ENCODE measurements around the gene ZDHHC17. TPM values are rescaled to one million over a fixed set of nuclear protein-coding genes. Genes with fewer than 3 reads are reported as not detected.
"Not testable (repeated sequence)": the region's sequence is repeated elsewhere in the genome, so short reads cannot be mapped to it uniquely, and the experiment has no call there.

The ZDHHC17 gene
- total RNA-seq, 1 donor: 42.0 TPM

- no peaks in the 10 kb centered on the region for H3K79me2 ChIP-seq (ENCODE audit: insufficient read depth, low read length)
- H3K36me3 ChIP-seq (ENCODE audit: insufficient read depth, low read length): no peaks in the 10 kb centered on the region
- no peaks in the 10 kb centered on the region for H3K9me3 ChIP-seq (ENCODE audit: low read depth, low read length)
- no peak overlapping the region for H2AFZ ChIP-seq (ENCODE audit: low read length)
- no peak overlapping the region for H3K4me2 ChIP-seq (ENCODE audit: insufficient read depth, low read length)
- H4K20me1 ChIP-seq (ENCODE audit: insufficient read depth, low read length): no peaks in the 10 kb centered on the region
- no peak for TF ChIP-seq CTCF (IDR thresholded peaks at IDR 0.05; ENCODE audit: extremely low read depth, low read depth, low read length)
- H3K27me3 ChIP-seq (ENCODE audit: insufficient read depth, low read length): no peaks in the 10 kb centered on the region
- H3K4me3 ChIP-seq (ENCODE audit: insufficient read depth, low read length): no peak overlapping the region
- H3K27ac ChIP-seq (ENCODE audit: low read depth, low read length): no peak overlapping the region
- no peak for DNase-seq (ENCODE audit: insufficient read length, low spot score, missing footprints)
- H3K4me1 ChIP-seq (ENCODE audit: insufficient read depth, low read length): no peaks in the 10 kb centered on the region
Measured at GRCh38 chr12:76726626-76727025, 37.3 kb upstream of the ZDHHC17 start.

- DNase-seq (ENCODE audit: insufficient read length, low spot score, missing footprints); H3K36me3 ChIP-seq (ENCODE audit: insufficient read depth, low read length); H3K4me2 ChIP-seq (ENCODE audit: insufficient read depth, low read length); H3K79me2 ChIP-seq (ENCODE audit: insufficient read depth, low read length); H3K4me1 ChIP-seq (ENCODE audit: insufficient read depth, low read length); H3K4me3 ChIP-seq (ENCODE audit: insufficient read depth, low read length); H3K27me3 ChIP-seq (ENCODE audit: insufficient read depth, low read length); H3K27ac ChIP-seq (ENCODE audit: low read depth, low read length); H4K20me1 ChIP-seq (ENCODE audit: insufficient read depth, low read length); H2AFZ ChIP-seq (ENCODE audit: low read length); H3K9me3 ChIP-seq (ENCODE audit: low read depth, low read length): not testable (repeated sequence)
Measured at GRCh38 chr12:76732188-76732587, 31.7 kb upstream of the ZDHHC17 start.

- not testable (repeated sequence) for H3K36me3 ChIP-seq (ENCODE audit: insufficient read depth, low read length); H3K4me1 ChIP-seq (ENCODE audit: insufficient read depth, low read length); DNase-seq (ENCODE audit: insufficient read length, low spot score, missing footprints); H2AFZ ChIP-seq (ENCODE audit: low read length); H3K4me3 ChIP-seq (ENCODE audit: insufficient read depth, low read length); H3K27ac ChIP-seq (ENCODE audit: low read depth, low read length); H3K9me3 ChIP-seq (ENCODE audit: low read depth, low read length); H3K79me2 ChIP-seq (ENCODE audit: insufficient read depth, low read length); H4K20me1 ChIP-seq (ENCODE audit: insufficient read depth, low read length); H3K27me3 ChIP-seq (ENCODE audit: insufficient read depth, low read length); H3K4me2 ChIP-seq (ENCODE audit: insufficient read depth, low read length)
Measured at GRCh38 chr12:76737689-76738088, 26.2 kb upstream of the ZDHHC17 start.

- H3K27me3 ChIP-seq (ENCODE audit: insufficient read depth, low read length): no peaks in the 10 kb centered on the region
- no peak for DNase-seq (ENCODE audit: insufficient read length, low spot score, missing footprints)
Measured at GRCh38 chr12:76738824-76739579, 24.9 kb upstream of the ZDHHC17 start.

More at GRCh38 chr12:76738824-76739579, 24.9 kb upstream of the ZDHHC17 start:
- Histone ChIP-seq H3K9me3 (ENCODE audit: low read depth, low read length) (no peaks in the 10 kb centered on the region), H3K36me3 (ENCODE audit: insufficient read depth, low read length) (no peaks in the 10 kb centered on the region), H3K27ac (ENCODE audit: low read depth, low read length) (no peak overlapping the region), H4K20me1 (ENCODE audit: insufficient read depth, low read length) (no peaks in the 10 kb centered on the region), H2AFZ (ENCODE audit: low read length) (peak overlapping the region; percentile 76), H3K4me1 (ENCODE audit: insufficient read depth, low read length) (no peaks in the 10 kb centered on the region), H3K4me2 (ENCODE audit: insufficient read depth, low read length) (no peak overlapping the region), H3K4me3 (ENCODE audit: insufficient read depth, low read length) (no peak overlapping the region), H3K79me2 (ENCODE audit: insufficient read depth, low read length) (no peaks in the 10 kb centered on the region)
- TF ChIP-seq CTCF (IDR thresholded peaks at IDR 0.05; ENCODE audit: extremely low read depth, low read depth, low read length): no peak
